Glomerular visceral epithelial cell (primary cell): Measurements from ENCODE around the gene RAB11FIP4.
"Not testable (repeated sequence)": the region's sequence is repeated elsewhere in the genome, so short reads cannot be mapped to it uniquely, and the experiment has no call there.

Experiments
- DNase-seq: peaks from one replicate; pipeline ENCODE4 v3.0.0-alpha.2; 2016; ENCODE audit errors: extremely low spot score

The RAB11FIP4 gene

GRCh38 chr17:31391496-31391949 lies at the start of gene RAB11FIP4:
Gene RAB11FIP4, plus strand, starts transcription at chr17:31391675. Its CDS starts 178 bp downstream, at chr17:31391853.
- no peak for DNase-seq

- not testable (repeated sequence) for DNase-seq
Measured at GRCh38 chr17:31345191-31345747, 46.2 kb upstream of the RAB11FIP4 start.

GRCh38 chr17:31349454-31349853 lies 42.0 kb upstream of the RAB11FIP4 start:
- DNase-seq = no peak

GRCh38 chr17:31355935-31356334 lies 35.5 kb upstream of the RAB11FIP4 start:
- no peak for DNase-seq

- DNase-seq = no peak
Measured at GRCh38 chr17:31357091-31357490, 34.4 kb upstream of the RAB11FIP4 start.

- no peak for DNase-seq
Measured at GRCh38 chr17:31357839-31358394, 33.6 kb upstream of the RAB11FIP4 start.

GRCh38 chr17:31364012-31364411 lies 27.5 kb upstream of the RAB11FIP4 start:
- DNase-seq = no peak

- no peak for DNase-seq
Measured at GRCh38 chr17:31366088-31366487, 25.4 kb upstream of the RAB11FIP4 start.

GRCh38 chr17:31369266-31369665 lies 22.2 kb upstream of the RAB11FIP4 start:
- DNase-seq = no peak

GRCh38 chr17:31371511-31372097 lies 19.9 kb upstream of the RAB11FIP4 start:
- no peak for DNase-seq

- peak; percentile 60 for DNase-seq
Measured at GRCh38 chr17:31373150-31374093, 18.1 kb upstream of the RAB11FIP4 start.

GRCh38 chr17:31374094-31374447 lies 17.4 kb upstream of the RAB11FIP4 start:
- DNase-seq = no peak

- DNase-seq = no peak
Measured at GRCh38 chr17:31374503-31374902, 17.0 kb upstream of the RAB11FIP4 start.

GRCh38 chr17:31378638-31379037 lies 12.8 kb upstream of the RAB11FIP4 start:
- DNase-seq = no peak

- DNase-seq = no peak
Measured at GRCh38 chr17:31379597-31380205, 11.8 kb upstream of the RAB11FIP4 start.

- no peak for DNase-seq
Measured at GRCh38 chr17:31381165-31381668, 10.3 kb upstream of the RAB11FIP4 start.

- DNase-seq = not testable (repeated sequence)
Measured at GRCh38 chr17:31382668-31383275, 8.7 kb upstream of the RAB11FIP4 start.

GRCh38 chr17:31383488-31383887 lies 8.0 kb upstream of the RAB11FIP4 start:
- not testable (repeated sequence) for DNase-seq

GRCh38 chr17:31385428-31386285 lies 5.8 kb upstream of the RAB11FIP4 start:
- DNase-seq = no peak

- no peak for DNase-seq
Measured at GRCh38 chr17:31386542-31387075, 4.9 kb upstream of the RAB11FIP4 start.
